Activated CD4-positive, alpha-beta T cell treated with anti-CD3 and anti-CD28 coated beads for 36 hours (primary cell): Measurements from ENCODE around the gene DRGX. TPM values are rescaled to one million over a fixed set of nuclear protein-coding genes. Genes with fewer than 3 reads are reported as not detected.

Experiments used
- ATAC-seq: fragments of 200-7000 bp; cut with Tn5 transposase; one replicate; pipeline ENCODE4 v1.10.0; 2021; ENCODE audit warnings: mild to moderate bottlenecking, moderate library complexity
- CTCF ChIA-PET: fragments of 350-600 bp; sonication (Branson Sonifier 250); formaldehyde crosslinking; loops from one replicate; lab custom pipeline; 2021; ENCODE audit warnings: antibody characterized with exemption; lab: Charles Lee
- POLR2A ChIA-PET: fragments of 350-600 bp; sonication (Branson Sonifier 250); formaldehyde crosslinking; loops from one replicate; lab custom pipeline; 2021; ENCODE audit warnings: antibody characterized with exemption, inconsistent platforms; lab: Charles Lee
- DNase-seq: peaks from one replicate; pipeline ENCODE4 v3.0.0-alpha.2; 2020
- H3K27ac Mint-ChIP-seq: one replicate; pipeline ENCODE4 v1.8.0; 2021; ENCODE audit warnings: mixed read lengths
- H3K27me3 Mint-ChIP-seq: one replicate; pipeline ENCODE4 v1.8.0; 2021; ENCODE audit warnings: mixed read lengths
- H3K36me3 Mint-ChIP-seq: one replicate; pipeline ENCODE4 v1.8.0; 2021; ENCODE audit warnings: low read depth, mixed read lengths
- H3K4me1 Mint-ChIP-seq: one replicate; pipeline ENCODE4 v1.8.0; 2021; ENCODE audit warnings: mixed read lengths
- H3K4me3 Mint-ChIP-seq: one replicate; pipeline ENCODE4 v1.8.0; 2021; ENCODE audit warnings: mild to moderate bottlenecking, moderate library complexity, mixed read lengths
- H3K9me3 Mint-ChIP-seq: one replicate; pipeline ENCODE4 v1.8.0; 2021; ENCODE audit warnings: low read depth, mixed read lengths
- intact Hi-C, 2 experiments: fragments of 100-400 bp; cut with DNase I in 1 of 2; cut with micrococcal nuclease in 1 of 2; formaldehyde crosslinking; loops; one replicate each; pipeline versions ENCODE4 v1.14.2 to v1.15.1; 2022 to 2024; cut with DNase I, micrococcal nuclease
- total RNA-seq, 2 experiments: library from RNA; stranded (reverse); gene quantifications; one replicate each; pipeline ENCODE4 v1.2.3, GENCODE V29; 2021

Gene DRGX
- total RNA-seq, 2 experiments from 2014 or later = not detected

GRCh38 chr10:49418328-49418727 lies 22.4 kb upstream of the DRGX start:
- ATAC-seq (no peak), DNase-seq (no peak)
- Mint-ChIP-seq H3K9me3 (no peaks in the 10 kb centered on the region), H3K27ac (no peak overlapping the region), H3K27me3 (peaks cover 11% of the 10 kb centered on the region), H3K4me1 (no peaks in the 10 kb centered on the region), H3K36me3 (no peaks in the 10 kb centered on the region), H3K4me3 (no peak overlapping the region)
- intact Hi-C loops = no loop called here
- CTCF ChIA-PET = interaction anchor here (0.8 kb wide), 1 partner anchor 318 kb away, joined by 3 read pairs; no protein-coding TSS in a partner anchor
- POLR2A ChIA-PET = no interaction called here

GRCh38 chr10:49418053-49418326 lies 22.1 kb upstream of the DRGX start:
- DNase-seq (no peak), ATAC-seq (no peak)
- Mint-ChIP-seq H3K27ac (no peak overlapping the region), H3K9me3 (no peaks in the 10 kb centered on the region), H3K4me1 (no peaks in the 10 kb centered on the region), H3K4me3 (no peak overlapping the region), H3K36me3 (no peaks in the 10 kb centered on the region), H3K27me3 (peaks cover 7% of the 10 kb centered on the region)
- ChIA-PET POLR2A (no interaction called here), CTCF (no interaction called here)
- intact Hi-C loops = no loop called here

GRCh38 chr10:49417311-49418052 lies 21.6 kb upstream of the DRGX start:
- intact Hi-C loops = no loop called here
- Mint-ChIP-seq H3K9me3 (no peaks in the 10 kb centered on the region), H3K27me3 (peaks cover 5% of the 10 kb centered on the region), H3K36me3 (no peaks in the 10 kb centered on the region), H3K27ac (no peak overlapping the region), H3K4me3 (no peak overlapping the region), H3K4me1 (no peaks in the 10 kb centered on the region)
- ChIA-PET POLR2A (no interaction called here), CTCF (interaction anchor here (2.1 kb wide), 1 partner anchor 10 kb away, joined by 11 read pairs; no protein-coding TSS in a partner anchor)
- no peak for ATAC-seq
- DNase-seq = no peak

GRCh38 chr10:49415846-49416245 lies 20.0 kb upstream of the DRGX start:
- Mint-ChIP-seq H3K4me1 (no peaks in the 10 kb centered on the region), H3K9me3 (no peaks in the 10 kb centered on the region), H3K4me3 (no peak overlapping the region), H3K27me3 (peaks cover 5% of the 10 kb centered on the region), H3K27ac (no peak overlapping the region), H3K36me3 (no peaks in the 10 kb centered on the region)
- ChIA-PET POLR2A (no interaction called here), CTCF (interaction anchor here (0.5 to 2.1 kb wide), 4 partner anchors 8 to 97 kb away, joined by 3 to 11 read pairs (median 3); no protein-coding TSS in a partner anchor)
- intact Hi-C loops = no loop called here
- ATAC-seq (no peak), DNase-seq (no peak)

- POLR2A ChIA-PET = no interaction called here
- H3K4me3 Mint-ChIP-seq = no peak overlapping the region
- H3K36me3 Mint-ChIP-seq = no peaks in the 10 kb centered on the region
- DNase-seq (no peak), ATAC-seq (no peak)
- H3K4me1 Mint-ChIP-seq = no peaks in the 10 kb centered on the region
- H3K9me3 Mint-ChIP-seq = no peaks in the 10 kb centered on the region
- intact Hi-C loops = no loop called here
- CTCF ChIA-PET = interaction anchor here (1.0 to 2.1 kb wide), 3 partner anchors 7 to 97 kb away, joined by 3 to 11 read pairs (median 3); no protein-coding TSS in a partner anchor
- peaks cover 9% of the 10 kb centered on the region for H3K27me3 Mint-ChIP-seq
- H3K27ac Mint-ChIP-seq = no peak overlapping the region
Measured at GRCh38 chr10:49415109-49415508, 19.2 kb upstream of the DRGX start.

GRCh38 chr10:49414496-49414895 lies 18.6 kb upstream of the DRGX start:
- H3K9me3 Mint-ChIP-seq = no peaks in the 10 kb centered on the region
- ChIA-PET CTCF (interaction anchor here (1.2 kb wide), 1 partner anchor 98 kb away, joined by 3 read pairs; no protein-coding TSS in a partner anchor), POLR2A (no interaction called here)
- DNase-seq (no peak), ATAC-seq (no peak)
- no peaks in the 10 kb centered on the region for H3K4me1 Mint-ChIP-seq
- intact Hi-C loops = no loop called here
- peaks cover 11% of the 10 kb centered on the region for H3K27me3 Mint-ChIP-seq
- H3K36me3 Mint-ChIP-seq = no peaks in the 10 kb centered on the region
- H3K27ac Mint-ChIP-seq = no peak overlapping the region
- no peak overlapping the region for H3K4me3 Mint-ChIP-seq

GRCh38 chr10:49412571-49412970 lies 16.7 kb upstream of the DRGX start:
- ChIA-PET POLR2A (no interaction called here), CTCF (interaction anchor here (1.9 kb wide), 1 partner anchor 99 kb away, joined by 12 read pairs; no protein-coding TSS in a partner anchor)
- peaks cover 22% of the 10 kb centered on the region for H3K27me3 Mint-ChIP-seq
- DNase-seq (no peak), ATAC-seq (no peak)
- no peaks in the 10 kb centered on the region for H3K4me1 Mint-ChIP-seq
- intact Hi-C loops = no loop called here
- no peaks in the 10 kb centered on the region for H3K9me3 Mint-ChIP-seq
- H3K4me3 Mint-ChIP-seq = no peak overlapping the region
- no peak overlapping the region for H3K27ac Mint-ChIP-seq
- H3K36me3 Mint-ChIP-seq = no peaks in the 10 kb centered on the region

- Mint-ChIP-seq H3K4me1 (no peaks in the 10 kb centered on the region), H3K36me3 (no peaks in the 10 kb centered on the region), H3K27ac (no peak overlapping the region), H3K27me3 (peaks cover 24% of the 10 kb centered on the region), H3K9me3 (no peaks in the 10 kb centered on the region), H3K4me3 (no peak overlapping the region)
- ChIA-PET POLR2A (no interaction called here), CTCF (interaction anchor here (0.9 to 1.1 kb wide), 2 partner anchors 92 to 99 kb away, joined by 3 read pairs; no protein-coding TSS in a partner anchor)
- ATAC-seq (no peak), DNase-seq (no peak)
- intact Hi-C loops = no loop called here
Measured at GRCh38 chr10:49410365-49411074, 14.6 kb upstream of the DRGX start.

GRCh38 chr10:49409755-49410154 lies 13.9 kb upstream of the DRGX start:
- Mint-ChIP-seq H3K27ac (no peak overlapping the region), H3K36me3 (no peaks in the 10 kb centered on the region), H3K4me1 (no peaks in the 10 kb centered on the region), H3K27me3 (peaks cover 27% of the 10 kb centered on the region), H3K9me3 (no peaks in the 10 kb centered on the region), H3K4me3 (no peak overlapping the region)
- ChIA-PET CTCF (interaction anchor here (2.9 kb wide), 1 partner anchor 102 kb away, joined by 42 read pairs; no protein-coding TSS in a partner anchor), POLR2A (no interaction called here)
- no peak for ATAC-seq
- intact Hi-C loops = no loop called here
- DNase-seq = no peak

- Mint-ChIP-seq H3K36me3 (no peaks in the 10 kb centered on the region), H3K27me3 (peaks cover 30% of the 10 kb centered on the region), H3K9me3 (no peaks in the 10 kb centered on the region), H3K4me3 (no peak overlapping the region), H3K4me1 (no peaks in the 10 kb centered on the region), H3K27ac (no peak overlapping the region)
- ATAC-seq = no peak
- intact Hi-C loops = no loop called here
- POLR2A ChIA-PET = no interaction called here
- CTCF ChIA-PET = interaction anchor here (0.5 to 2.9 kb wide), 14 partner anchors 10 to 751 kb away, joined by 3 to 42 read pairs (median 4); no protein-coding TSS in a partner anchor
- no peak for DNase-seq
Measured at GRCh38 chr10:49408519-49409306, 12.8 kb upstream of the DRGX start.

- peak; percentile 75 for ATAC-seq
- no peaks in the 10 kb centered on the region for H3K9me3 Mint-ChIP-seq
- no peak overlapping the region for H3K4me3 Mint-ChIP-seq
- peak; percentile 86 for DNase-seq
- H3K27me3 Mint-ChIP-seq = peaks cover 33% of the 10 kb centered on the region
- POLR2A ChIA-PET = no interaction called here
- no peaks in the 10 kb centered on the region for H3K36me3 Mint-ChIP-seq
- no peak overlapping the region for H3K27ac Mint-ChIP-seq
- no peaks in the 10 kb centered on the region for H3K4me1 Mint-ChIP-seq
- CTCF ChIA-PET = interaction anchor here (0.5 to 2.9 kb wide), 27 partner anchors 9 to 750 kb away, joined by 3 to 42 read pairs (median 4); no protein-coding TSS in a partner anchor
- intact Hi-C loops = loop anchor here (1.0 kb wide), 2 partner anchors 105 to 112 kb away; no protein-coding TSS in a partner anchor
Measured at GRCh38 chr10:49407552-49408137, 11.8 kb upstream of the DRGX start.
